HUES48 (cell line): ENCODE measurements around the gene PABPN1L.

Experiments
- H3K27ac ChIP-seq: one replicate; pipeline ENCODE4 v1.7.0; 2013; ENCODE audit warnings: low read depth, low read length, inconsistent platforms
- H3K27me3 ChIP-seq: 2 replicates; pipeline ENCODE4 v1.6.1; 2013; ENCODE audit warnings: mild to moderate bottlenecking, low read length; ENCODE audit not compliant: control insufficient read depth, insufficient read depth
- H3K36me3 ChIP-seq: 2 replicates; pipeline ENCODE4 v1.6.1; 2013; ENCODE audit warnings: low read length; ENCODE audit not compliant: control insufficient read depth, insufficient read depth
- H3K4me1 ChIP-seq: 2 replicates; pipeline ENCODE4 v1.6.1; 2013; ENCODE audit warnings: mild to moderate bottlenecking, low read length; ENCODE audit not compliant: control insufficient read depth, insufficient read depth
- H3K4me3 ChIP-seq: 2 replicates; pipeline ENCODE4 v1.5.1; 2013; ENCODE audit warnings: mild to moderate bottlenecking, low read depth, low read length
- H3K9ac ChIP-seq: 2 replicates; pipeline ENCODE4 v1.6.1; 2013; ENCODE audit warnings: mild to moderate bottlenecking, low read depth, low read length, moderate library complexity
- H3K9me3 ChIP-seq: 2 replicates; pipeline ENCODE4 v1.6.1; 2013; ENCODE audit warnings: low read length; ENCODE audit not compliant: control insufficient read depth, insufficient read depth

PABPN1L gene

GRCh38 chr16:88815227-88815626 is 51.2 kb downstream of the PABPN1L start:
- H3K9ac ChIP-seq, result no peak overlapping the region
- no peak overlapping the region for H3K4me3 ChIP-seq
- peaks cover 6% of the 10 kb centered on the region; the same call in 1 of the 2 replicates for H3K4me1 ChIP-seq

DNA sequence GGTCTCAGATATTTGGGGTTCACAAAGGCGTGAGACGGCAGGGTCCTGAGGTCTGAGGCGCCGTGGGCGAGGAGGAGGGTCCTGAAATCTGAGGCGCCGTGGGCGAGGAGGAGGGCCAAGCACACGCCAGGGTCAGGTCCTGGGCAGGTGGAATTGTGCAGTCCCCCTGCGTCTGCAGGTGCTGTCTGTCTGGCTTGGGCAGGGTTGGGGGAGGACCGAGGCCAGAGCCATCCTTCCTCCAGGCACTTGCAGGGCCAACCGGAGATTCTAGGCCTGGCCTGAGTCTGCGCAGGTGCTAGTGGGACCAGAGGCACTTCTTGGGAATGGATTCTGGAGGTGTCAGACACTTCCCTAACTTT is 52.3 kb downstream of the PABPN1L start:
- Histone ChIP-seq H3K27me3 (no peaks in the 10 kb centered on the region), H3K36me3 (peaks cover 16% of the 10 kb centered on the region), H3K27ac (no peak overlapping the region), H3K4me1 (peaks cover 7% of the 10 kb centered on the region; the same call in 1 of the 2 replicates), H3K9ac (no peak overlapping the region), H3K4me3 (no peak overlapping the region), H3K9me3 (no peaks in the 10 kb centered on the region)

More at GRCh38 chr16:88815227-88815626, 51.2 kb downstream of the PABPN1L start:
- H3K27ac ChIP-seq, result no peak overlapping the region
- peaks cover 5% of the 10 kb centered on the region for H3K36me3 ChIP-seq
- H3K27me3 ChIP-seq, result no peaks in the 10 kb centered on the region
- no peaks in the 10 kb centered on the region for H3K9me3 ChIP-seq
